Heart left ventricle (tissue), 16 donors: ENCODE measurements around the gene ZMAT5. TPM values are rescaled to one million over a fixed set of nuclear protein-coding genes. Genes with fewer than 3 reads are reported as not detected.
A peak's percentile ranks its signal among the peaks of the same experiment; 100 is the strongest.

Experiments
- ATAC-seq, 4 donors: fragments of 200-7000 bp; cut with Tn5 transposase; one replicate each; pipeline ENCODE4 v1.9.1; 2020 to 2022; ENCODE audit warnings: moderate library complexity in 4 of 4, mild to moderate bottlenecking in 3 of 4, moderate number of reproducible peaks in 1 of 4
- DNase-seq, 5 donors: peaks; one replicate each; pipeline ENCODE4 v3.0.0-alpha.2; 2020
- H3K27ac ChIP-seq, 12 donors: fragments of 200-600 bp; sonication (generic) in 4 of 12; one replicate each; pipeline versions ENCODE4 v1.5.0 to v1.8.0; 2016 to 2022; ENCODE audit warnings: mild to moderate bottlenecking in 2 of 12
- H3K27me3 ChIP-seq, 9 donors: fragments of 200-600 bp; sonication (generic) in 2 of 9; one replicate each; pipeline versions ENCODE4 v1.5.1 to v1.8.0; 2016 to 2022; ENCODE audit warnings: mild to moderate bottlenecking in 3 of 9
- H3K36me3 ChIP-seq, 9 donors: fragments of 200-600 bp; sonication (generic) in 2 of 9; one replicate each; pipeline versions ENCODE4 v1.5.0 to v1.8.0; 2018 to 2022; ENCODE audit warnings: mild to moderate bottlenecking in 2 of 9
- H3K4me1 ChIP-seq, 12 donors: fragments of 200-600 bp; sonication (generic) in 4 of 12; one replicate each; pipeline versions ENCODE4 v1.5.0 to v1.8.0; 2016 to 2022; ENCODE audit warnings: mild to moderate bottlenecking in 3 of 12
- H3K4me3 ChIP-seq, 12 donors: fragments of 200-600 bp; sonication (generic) in 4 of 12; one replicate each; pipeline versions ENCODE4 v1.5.0 to v1.8.0; 2017 to 2022; ENCODE audit warnings: mild to moderate bottlenecking in 9 of 12, moderate library complexity in 4 of 12
- H3K9me3 ChIP-seq, 12 donors: fragments of 200-600 bp; sonication (generic) in 4 of 12; one replicate each; pipeline versions ENCODE4 v1.5.0 to v1.8.0; 2016 to 2022; ENCODE audit warnings: mild to moderate bottlenecking in 1 of 12
- POLR2A ChIP-seq, 2 donors: fragments of 450-650 bp; IDR thresholded peaks; one replicate each; pipeline ENCODE4 v1.6.1; 2017; ENCODE audit warnings: antibody characterized with exemption in 2 of 2, mild to moderate bottlenecking in 2 of 2, moderate library complexity in 2 of 2
- WGBS, 4 donors: extraction: QIAGEN DNeasy Blood & Tissue Kit in 2 of 4; methylation state at CpG; one replicate each; pipeline versions ENCODE4 v1.1.5 to v1.1.7; 2013 to 2018; 5-methylcytosine and 5-hydroxymethylcytosine counted together
- intact Hi-C, 10 donors: fragments of 100-400 bp; cut with DNase I; formaldehyde crosslinking; loops; one replicate each; pipeline versions ENCODE4 v1.11.1 to v1.14.2; 2022
- polyA plus RNA-seq, 2 donors: library from polyadenylated mRNA; stranded (reverse); fragments of 200-250 nt; gene quantifications; one replicate each; pipeline ENCODE4 v1.2.3, GENCODE V29; 2013
- total RNA-seq, 9 donors: library from RNA; depleted of rRNA in 2 of 9; stranded (reverse); fragments of >200 nt in 2 of 9; fragmentation: NEBNext Ultra II Directional in 3 of 9; extraction: Animal tissue kit (Norgen Biotek cat#: 25700) in 3 of 9; gene quantifications; one replicate each; pipeline versions ENCODE4 v1.1.0 to v1.2.4, GENCODE V29; 2016 to 2023
- TF ChIP-seq, protein P1 (sequence below), 12 donors: fragments of 200-600 bp; sonication (generic) in 4 of 12; IDR thresholded peaks; one replicate each; pipeline versions ENCODE4 v1.5.0 to v1.8.0; 2018 to 2022; ENCODE audit warnings: antibody characterized with exemption in 12 of 12, mild to moderate bottlenecking in 5 of 12
- donor health status: ischemic (EF 13 %, LVEDD 7.1; RV severe dilation, severe dysfunction).
- donor health status: healthy with polysubstance abuse.
- donor health status: DM: no; HTN: yes; CAD: no.
- donor health status: DM: no; HTN: no; CAD: no.
- donor health status: ischemic (EF 25% LVEDD 6.9; RV normal size, moderate dysfunction).
- donor health status: ischemic (EF 25% LVEDD 5.7; RV mildly dilated, moderate dysfunction).
- donor health status: healthy.
- donor health status: DM: yes; HTN: yes; CAD: no.
- donor health status: ischemic (EF 35%, LVEDD 5.7; RV mildly dilated, moderate dysfunction).
- donor health status: nonischemic (EF 11% LVEDD 7.7; RV severe dilation, severe dysfunction).
- donor health status: DM: yes; HTN: yes; CAD: no.
- donor health status: PGD.
- donor health status: ischemic (EF 29% LVEDD 5.4; RV normal size, mild dysfunction).
- donor health status: nonischemic (EF 23%, LVEDD 6.1; RV moderate dilation, normal function).

ZMAT5 gene
- total and polyA plus RNA-seq, 11 donors = 19.4 to 37.2 (median 22.7) TPM

DNA sequence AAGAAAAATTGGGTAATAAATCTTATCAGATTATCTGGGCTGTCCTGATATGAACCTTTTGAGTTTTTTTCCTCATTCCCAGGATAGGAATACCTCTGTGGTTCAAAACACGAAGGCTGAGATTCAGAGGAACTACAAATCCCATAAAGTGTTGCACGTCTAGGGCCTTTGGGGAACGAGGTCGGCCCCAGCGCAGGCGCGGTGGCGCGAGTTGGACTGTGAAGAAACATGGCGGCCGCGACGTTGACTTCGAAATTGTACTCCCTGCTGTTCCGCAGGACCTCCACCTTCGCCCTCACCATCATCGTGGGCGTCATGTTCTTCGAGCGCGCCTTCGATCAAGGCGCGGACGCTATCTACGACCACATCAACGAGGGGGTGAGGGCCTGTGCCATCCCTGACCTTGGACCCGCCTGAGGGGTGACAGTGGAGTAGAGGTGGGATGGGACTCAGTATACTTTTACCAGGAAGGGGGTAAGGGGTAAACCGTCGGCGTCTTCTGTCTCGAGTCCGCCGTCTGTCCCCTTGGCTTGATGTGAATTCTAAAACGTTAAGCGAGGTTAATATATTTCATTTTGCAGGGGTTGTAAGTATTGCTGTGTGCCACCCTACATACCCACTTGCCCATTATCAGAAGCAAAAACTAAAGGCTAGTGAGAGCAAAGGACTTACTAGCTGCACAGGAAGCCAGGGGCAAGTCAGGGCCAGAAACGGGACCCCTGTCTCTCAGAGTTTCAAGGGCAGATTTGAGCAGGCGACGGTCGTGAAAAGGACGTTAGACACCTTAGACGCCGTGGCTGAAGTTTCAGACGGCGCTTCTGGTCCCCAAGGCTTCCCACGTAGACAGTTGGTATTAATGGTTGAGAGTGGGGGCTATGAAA is 604 bp upstream of the ZMAT5 start, which contains the start of gene UQCR10:
UQCR10 (plus strand) TSS at position 199 of the 881 bp plus-strand sequence; CDS start at position 229, 30 bp downstream.
- peak; percentile 87 to 94 (median 90) for ATAC-seq
- peaks cover 6 to 42% (median 29%) of the 10 kb centered on the region in 12 donors for H3K4me1 ChIP-seq

DNA sequence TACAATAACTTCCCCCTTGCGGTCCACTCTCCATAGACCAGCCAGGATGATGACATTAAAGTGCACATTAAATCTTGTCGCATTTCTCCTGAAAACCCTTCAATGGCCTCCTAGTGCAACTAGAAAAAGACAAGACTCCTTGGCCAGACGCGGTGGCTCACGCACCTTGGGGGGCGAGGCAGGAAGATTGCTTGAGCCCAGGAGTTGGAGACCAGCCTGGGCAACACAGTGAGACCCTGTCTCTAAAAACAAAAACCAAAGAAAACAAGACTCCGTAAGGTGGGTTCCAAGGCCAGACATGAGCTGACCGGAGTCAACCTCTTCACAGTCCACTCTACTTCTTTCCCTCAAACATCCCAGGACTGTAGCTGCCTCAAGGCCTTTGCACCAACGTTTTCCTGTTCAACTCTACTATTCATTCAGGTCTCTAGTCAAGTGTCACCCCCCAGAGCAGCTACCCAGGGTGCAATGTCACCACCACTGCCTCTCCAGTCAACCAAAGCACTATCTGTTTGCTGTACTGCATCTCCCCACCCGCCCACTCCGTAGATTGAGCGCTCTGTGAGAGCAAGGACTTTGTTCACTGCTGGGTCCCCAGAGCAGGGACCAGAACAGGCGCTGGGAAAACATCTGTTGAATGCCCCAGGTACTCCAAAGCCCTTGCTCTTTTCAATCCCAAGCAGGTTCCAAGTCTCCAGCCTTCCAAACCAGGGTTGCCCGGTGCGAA is 739 bp downstream of the ZMAT5 start:
- intact Hi-C loops = loop anchor here in 5 of 10 donors (5.0 to 10.0 kb wide), 6 partner anchors 66 to 239 kb away; partner anchors contain the start of genes ASCC2 (in 2 of the 5) and MTMR3 (in 1 of the 5)
- H3K4me1 ChIP-seq = peaks cover 6 to 42% (median 29%) of the 10 kb centered on the region in 12 donors
- peaks cover 2 to 28% (median 21%) of the 10 kb centered on the region in 9 donors for H3K36me3 ChIP-seq
- H3K27ac ChIP-seq = peak overlapping the region in 11 of 12 donors; percentile 73 to 96 (median 90)
- H3K9me3 ChIP-seq = no peaks in the 10 kb centered on the region
- peak overlapping the region; percentile 56 to 98 (median 80) for H3K4me3 ChIP-seq
- ATAC-seq (peak; percentile 0 to 4 (median 1)), DNase-seq (no peak)
- WGBS, 4 donors = 54 to 67% (median 60%) methylated on average over 13 to 15 of the region's 15 CpGs
- TF ChIP-seq POLR2A (IDR thresholded peaks at IDR 0.05) = no peak
- TF ChIP-seq, protein P1, sequence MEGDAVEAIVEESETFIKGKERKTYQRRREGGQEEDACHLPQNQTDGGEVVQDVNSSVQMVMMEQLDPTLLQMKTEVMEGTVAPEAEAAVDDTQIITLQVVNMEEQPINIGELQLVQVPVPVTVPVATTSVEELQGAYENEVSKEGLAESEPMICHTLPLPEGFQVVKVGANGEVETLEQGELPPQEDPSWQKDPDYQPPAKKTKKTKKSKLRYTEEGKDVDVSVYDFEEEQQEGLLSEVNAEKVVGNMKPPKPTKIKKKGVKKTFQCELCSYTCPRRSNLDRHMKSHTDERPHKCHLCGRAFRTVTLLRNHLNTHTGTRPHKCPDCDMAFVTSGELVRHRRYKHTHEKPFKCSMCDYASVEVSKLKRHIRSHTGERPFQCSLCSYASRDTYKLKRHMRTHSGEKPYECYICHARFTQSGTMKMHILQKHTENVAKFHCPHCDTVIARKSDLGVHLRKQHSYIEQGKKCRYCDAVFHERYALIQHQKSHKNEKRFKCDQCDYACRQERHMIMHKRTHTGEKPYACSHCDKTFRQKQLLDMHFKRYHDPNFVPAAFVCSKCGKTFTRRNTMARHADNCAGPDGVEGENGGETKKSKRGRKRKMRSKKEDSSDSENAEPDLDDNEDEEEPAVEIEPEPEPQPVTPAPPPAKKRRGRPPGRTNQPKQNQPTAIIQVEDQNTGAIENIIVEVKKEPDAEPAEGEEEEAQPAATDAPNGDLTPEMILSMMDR (IDR thresholded peaks at IDR 0.05) = no peak
- H3K27me3 ChIP-seq = no peaks in the 10 kb centered on the region

More for the DNA sequence above, 604 bp upstream of the ZMAT5 start, which contains the start of gene UQCR10:
- H3K9me3 ChIP-seq = no peaks in the 10 kb centered on the region
- intact Hi-C loops = loop anchor here in 5 of 10 donors (5.0 to 10.0 kb wide), 6 partner anchors 65 to 237 kb away; partner anchors contain the start of genes ASCC2 (in 2 of the 5) and MTMR3 (in 1 of the 5)
- DNase-seq = peak; percentile 92 to 97 (median 95)
- peaks cover 2 to 34% (median 27%) of the 10 kb centered on the region in 9 donors for H3K36me3 ChIP-seq
- peak within 1 kb of the TSS; percentile 87 to 96 (median 91) for H3K27ac ChIP-seq
- TF ChIP-seq, protein P1 (IDR thresholded peaks at IDR 0.05) = no peak
- peak; percentile 50 to 57 for TF ChIP-seq POLR2A (IDR thresholded peaks at IDR 0.05)
- 1 to 10% (median 1%) methylated on average over 31 to 46 of the region's 46 CpGs for WGBS, 4 donors
- H3K27me3 ChIP-seq = no peaks in the 10 kb centered on the region
- H3K4me3 ChIP-seq = peak within 1 kb of the TSS; percentile 70 to 98 (median 80)

DNA sequence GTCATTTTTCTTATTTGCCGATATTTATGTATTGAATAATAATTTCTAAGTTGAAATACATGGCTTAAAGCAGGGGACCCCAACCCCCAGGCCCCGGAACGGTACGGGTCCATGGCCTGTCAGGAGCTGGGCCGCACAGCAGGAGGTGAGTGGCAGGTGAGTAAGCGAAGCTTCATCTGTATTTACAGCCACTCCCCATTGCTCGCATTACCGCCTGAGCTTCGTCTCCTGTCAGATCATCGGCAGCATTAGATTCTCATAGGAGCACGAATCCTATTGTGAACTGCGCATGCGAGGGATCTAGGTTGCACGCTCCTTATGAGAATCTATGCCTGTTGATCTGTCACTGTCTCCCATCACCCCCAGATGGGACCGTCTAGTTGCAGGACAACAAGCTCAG is 4.5 kb downstream of the ZMAT5 start:
- no peak for TF ChIP-seq POLR2A (IDR thresholded peaks at IDR 0.05)
- TF ChIP-seq, protein P1 (IDR thresholded peaks at IDR 0.05) = no peak
- Histone ChIP-seq H3K27me3 (no peaks in the 10 kb centered on the region), H3K9me3 (no peaks in the 10 kb centered on the region), H3K4me3 (no peak overlapping the region), H3K36me3 (peaks cover 0 to 2% (median 0%) of the 10 kb centered on the region in 9 donors), H3K4me1 (peaks cover 0 to 25% (median 13%) of the 10 kb centered on the region in 12 donors), H3K27ac (no peak overlapping the region)
- intact Hi-C loops = loop anchor here in 3 of 10 donors (10.0 kb wide), 3 partner anchors 73 to 243 kb away; partner anchors contain the start of genes ASCC2 (in 1 of the 3) and MTMR3 (in 1 of the 3)
- WGBS, 4 donors = 79 to 92% (median 86%) methylated on average over 15 of the region's 15 CpGs
- DNase-seq = no peak
- ATAC-seq = no peak
